ENCODE data around the gene MS4A5.

MS4A5 gene

DNA sequence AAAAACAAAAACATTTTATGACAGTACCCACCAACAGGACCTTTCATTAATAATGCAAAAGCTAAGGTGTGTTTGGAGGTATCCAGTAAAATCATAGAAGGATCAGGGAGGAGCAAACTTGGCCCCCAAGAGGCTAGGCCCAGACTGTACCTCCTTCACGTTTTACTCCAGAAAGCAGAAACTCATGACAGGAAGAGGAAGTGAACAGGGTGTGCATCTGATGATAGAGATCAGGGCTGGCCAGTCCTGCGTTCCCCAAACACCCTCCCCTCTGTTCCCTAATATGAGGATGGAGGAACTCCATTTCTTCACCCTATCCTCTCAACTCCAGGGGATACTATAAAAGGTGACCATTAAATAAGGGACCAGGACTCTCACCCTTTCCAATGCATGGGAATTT lies 53.0 kb downstream of the MS4A5 start:
- no peak for DNase-seq (ENCODE audit: low spot score)

DNA sequence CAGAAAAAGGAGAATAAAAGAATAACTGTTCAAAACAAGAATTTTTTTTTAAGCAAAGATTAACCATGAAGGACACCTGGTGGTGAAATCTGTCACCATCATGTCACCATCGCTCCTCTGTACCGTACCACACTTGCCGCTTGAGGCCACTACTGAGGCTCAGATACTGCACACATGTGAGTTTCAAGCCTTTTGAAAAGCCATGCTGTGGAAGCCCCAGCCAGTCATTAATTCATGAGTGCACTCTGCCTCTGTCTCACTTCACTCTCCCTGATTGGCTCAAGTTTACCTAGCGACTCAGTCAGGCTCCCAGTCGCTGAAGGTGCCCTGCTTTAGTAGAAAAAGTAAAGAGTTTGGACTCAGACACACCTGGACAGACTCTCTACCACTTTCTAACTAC lies 56.6 kb downstream of the MS4A5 start:
- DNase-seq (ENCODE audit: low spot score): peak; percentile 55

GRCh38 chr11:60492488-60493009 lies 63.2 kb downstream of the MS4A5 start, which contains the start of gene MS4A12:
Gene MS4A12, plus strand, starts transcription at chr11:60492778. Its CDS starts 4,541 bp downstream, at chr11:60497319.
- no peak for DNase-seq (ENCODE audit: low spot score)

GRCh38 chr11:60493454-60493853 lies 64.1 kb downstream of the MS4A5 start:
- DNase-seq (ENCODE audit: low spot score): no peak
